Adrenal gland (tissue), 5 donors: ENCODE measurements around the gene APBA2.

Experiments
- CTCF ChIP-seq, 6 experiments: fragments of 450-650 bp in 4 of 6; fragments of 200-600 bp in 2 of 6; sonication (generic) in 1 of 6; IDR thresholded peaks; 1 replicate in 5 of 6; 2 replicates in 1 of 6; pipeline versions ENCODE4 v1.5.1 to v1.8.0; 2016 to 2021; ENCODE audit warnings: antibody characterized with exemption in 6 of 6, mild to moderate bottlenecking in 2 of 6, moderate library complexity in 1 of 6
- POLR2A ChIP-seq, 2 donors: fragments of 450-650 bp; IDR thresholded peaks; one replicate each; pipeline ENCODE4 v1.6.1; 2017; ENCODE audit warnings: antibody characterized with exemption in 2 of 2, mild to moderate bottlenecking in 2 of 2, moderate library complexity in 1 of 2
- donor health status: DM: no; HTN: no; CAD: no.

GRCh38 chr15:29094711-29095110 is 208.9 kb downstream of the APBA2 start:
- TF ChIP-seq POLR2A (IDR thresholded peaks at IDR 0.05) = no peak
- TF ChIP-seq CTCF (IDR thresholded peaks at IDR 0.05) = no peak
